SH-SY5Y (cell line): ENCODE results near the gene MAN1B1.

Source experiments
- GATA2 ChIP-seq: IDR thresholded peaks from 2 replicates; pipeline ENCODE4 v1.6.1; 2011; ENCODE audit warnings: mild to moderate bottlenecking, low read depth, low read length
- GATA3 ChIP-seq: IDR thresholded peaks from 2 replicates; pipeline ENCODE4 v1.6.1; 2011; ENCODE audit warnings: low read depth, mild to moderate bottlenecking, low read length, moderate library complexity

DNA sequence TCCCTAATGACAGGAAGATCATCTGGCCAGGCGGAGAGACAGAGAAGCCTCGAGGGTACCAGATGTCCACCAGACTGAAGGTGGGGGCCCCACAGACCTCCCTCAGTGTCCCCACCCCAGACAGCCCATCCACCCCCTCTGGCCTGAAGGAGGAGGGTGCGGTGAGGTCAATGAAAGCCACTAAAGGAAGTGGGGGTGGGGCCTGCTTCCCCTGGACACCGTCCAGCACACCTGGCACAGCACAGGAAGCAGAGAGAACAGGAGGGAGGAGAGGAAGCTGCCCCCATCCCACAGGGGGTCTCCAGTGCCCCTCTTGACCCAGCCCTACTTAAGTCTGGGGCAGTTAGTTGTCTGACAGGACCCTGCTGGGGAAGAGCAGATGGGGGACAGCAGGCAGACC is 71.8 kb downstream of the MAN1B1 start:
- no peak for TF ChIP-seq GATA3
- TF ChIP-seq GATA2, result no peak
